HG02870 (cell line): ENCODE results near the gene USP54.
"Not testable (repeated sequence)": the region's sequence is repeated elsewhere in the genome, so short reads cannot be mapped to it uniquely, and the experiment has no call there.

Experiments used
- ATAC-seq: cut with Tn5 transposase; IDR thresholded peaks from one replicate; pipeline ENCODE4 v1.9.1; 2021; ENCODE audit warnings: mild to moderate bottlenecking, moderate library complexity; ENCODE audit not compliant: unreplicated experiment

The USP54 gene

DNA sequence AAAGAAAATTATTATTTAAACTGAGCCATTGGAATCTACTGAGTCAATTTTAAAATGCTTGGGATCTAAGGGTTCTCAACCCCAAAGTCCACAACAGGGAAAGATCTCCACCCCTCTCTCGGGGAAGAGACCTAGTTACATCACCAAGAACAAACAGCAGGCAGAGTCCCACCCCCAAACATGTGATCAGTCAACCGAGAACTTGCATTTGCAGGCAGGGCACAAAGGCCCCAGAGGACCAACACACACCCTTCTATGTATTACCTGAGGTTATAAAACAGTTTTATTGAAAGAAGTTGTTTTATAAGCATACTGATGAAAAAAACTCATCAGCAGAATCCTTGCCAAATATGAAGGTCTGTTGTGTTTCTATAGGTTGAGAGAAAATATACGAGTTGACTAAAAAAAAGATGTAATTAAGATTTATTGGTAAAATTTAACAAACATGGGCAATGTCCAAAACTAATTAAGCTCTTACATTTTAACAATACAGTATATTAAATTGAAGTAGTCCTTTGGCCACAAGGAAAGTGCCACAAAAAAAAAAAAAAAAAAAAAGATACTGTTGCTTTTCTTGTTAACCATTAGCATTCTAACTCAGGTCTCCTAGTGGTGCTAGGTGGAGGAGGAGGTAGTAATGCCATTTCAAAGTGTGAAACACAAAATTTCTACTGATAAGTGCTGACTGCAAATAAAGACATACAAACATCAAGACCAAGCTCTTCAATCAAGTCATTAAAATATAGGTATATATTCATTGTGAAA, 975 bp upstream of the USP54 start:
- ATAC-seq, result no peak

DNA sequence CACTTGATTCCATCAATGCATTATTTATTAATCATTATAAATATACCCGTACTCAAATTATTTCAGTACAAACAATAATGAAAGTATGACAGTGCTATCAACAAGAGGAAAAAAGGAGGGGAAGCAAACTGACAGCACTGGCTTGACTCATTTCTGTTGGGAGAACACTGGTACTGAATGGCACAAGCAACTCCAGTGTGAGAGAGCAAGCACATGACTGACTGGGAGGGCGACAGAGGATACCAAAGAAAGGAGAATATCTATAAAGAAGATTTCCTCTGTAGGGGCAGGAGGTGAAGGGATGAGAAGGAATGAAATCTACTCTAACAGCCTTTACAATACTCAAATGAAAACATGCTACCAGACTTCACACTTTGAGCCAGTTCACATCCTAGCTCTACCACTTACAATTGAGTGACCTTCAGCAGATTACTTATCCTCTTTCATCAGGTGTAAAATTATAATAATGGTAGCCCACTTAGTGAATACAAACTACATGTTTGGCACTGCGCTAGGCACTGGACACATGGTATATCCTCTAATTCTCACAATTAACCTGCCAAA, 1.5 kb downstream of the USP54 start:
- no peak for ATAC-seq

DNA sequence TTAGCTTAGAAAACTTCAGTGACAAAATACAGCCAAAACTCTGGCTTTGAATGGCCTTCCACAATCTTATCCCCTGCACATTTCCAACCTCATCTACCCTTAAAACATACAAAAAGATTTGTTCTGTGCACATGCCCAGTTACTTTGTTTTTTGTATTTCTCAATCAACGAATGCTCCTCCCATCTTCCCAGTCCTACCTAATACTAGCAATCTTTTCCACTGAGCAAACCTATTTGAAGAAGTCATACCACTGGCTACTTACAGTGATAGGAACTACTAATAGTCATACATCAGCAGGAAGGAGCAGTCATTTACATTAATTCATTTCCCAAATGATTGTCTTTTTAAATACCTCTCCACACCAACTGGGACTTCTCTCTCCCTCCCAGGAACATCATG, 2.5 kb downstream of the USP54 start:
- no peak for ATAC-seq

DNA sequence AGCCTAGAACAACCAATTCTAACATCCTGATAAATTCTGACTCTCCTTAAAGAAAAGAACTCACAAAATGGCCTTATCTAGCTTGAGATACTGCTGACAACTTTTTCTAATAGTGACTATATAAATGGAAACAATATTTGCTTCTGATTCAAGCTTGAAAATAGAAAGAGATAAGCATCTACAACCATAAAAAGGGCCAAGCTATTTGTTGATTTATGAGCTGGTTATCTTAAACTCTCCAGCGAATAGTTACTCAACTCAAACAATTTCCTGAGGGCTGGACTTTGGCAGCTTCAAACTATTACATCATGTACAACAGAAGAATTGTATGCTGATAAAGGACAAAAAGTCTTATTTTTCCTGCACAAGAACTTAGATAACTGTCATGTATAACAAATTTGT, 4.6 kb downstream of the USP54 start:
- no peak for ATAC-seq

DNA sequence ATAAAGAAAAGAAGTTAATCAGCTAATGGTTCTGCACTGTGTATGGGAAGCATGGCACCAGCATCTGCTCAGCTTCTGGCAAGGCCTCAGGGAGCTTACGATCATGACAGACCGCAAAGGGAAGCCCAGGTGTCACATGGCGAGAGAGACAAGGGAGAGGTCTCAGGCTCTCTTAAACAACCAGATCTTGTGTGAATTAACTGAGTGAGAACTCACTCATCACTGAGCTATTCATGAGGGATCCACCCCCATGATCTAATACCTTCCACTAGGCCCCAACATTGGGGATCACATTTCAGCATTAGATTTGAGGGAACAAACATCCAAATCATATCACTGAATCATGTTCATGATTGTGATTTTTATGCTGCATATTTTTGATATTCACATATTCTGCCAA, 5.8 kb downstream of the USP54 start:
- no peak for ATAC-seq

DNA sequence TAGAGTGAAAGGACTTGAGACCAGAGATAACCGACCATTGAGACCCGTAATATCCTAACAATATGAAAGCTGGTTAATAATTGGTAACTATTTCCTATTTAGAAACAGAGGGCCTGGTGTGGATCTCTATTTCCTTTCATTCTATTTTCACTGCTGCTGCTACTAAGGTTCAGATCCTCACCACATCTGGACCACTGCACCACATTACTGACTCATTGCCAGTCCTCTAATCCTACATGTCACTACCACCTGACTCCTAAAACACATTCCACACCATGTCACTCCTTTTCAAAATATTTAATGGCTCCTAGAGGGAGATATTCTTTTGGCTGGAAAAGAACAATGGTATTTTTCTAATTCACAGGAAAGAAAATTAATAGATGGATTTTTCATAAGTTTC, 6.4 kb downstream of the USP54 start:
- ATAC-seq, result no peak

DNA sequence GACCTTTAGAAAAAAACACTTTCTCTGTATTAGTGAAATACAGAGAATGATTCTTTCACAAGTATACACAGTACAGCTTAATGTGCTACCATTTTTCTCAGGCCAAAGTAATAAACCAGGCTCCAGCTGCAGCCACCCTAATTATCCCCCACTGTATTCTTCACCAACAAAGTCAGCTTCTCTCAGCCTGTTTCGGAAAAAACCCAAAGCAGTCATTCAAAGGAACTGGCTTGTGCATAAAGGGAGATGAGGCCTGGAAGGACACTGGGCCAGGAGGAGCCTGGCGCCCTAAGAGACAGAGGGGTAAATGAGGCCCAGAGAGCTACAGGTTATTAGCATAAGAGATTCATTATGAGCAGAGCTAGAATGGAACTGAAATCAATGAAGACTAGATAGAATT, 9.2 kb downstream of the USP54 start:
- no peak for ATAC-seq

DNA sequence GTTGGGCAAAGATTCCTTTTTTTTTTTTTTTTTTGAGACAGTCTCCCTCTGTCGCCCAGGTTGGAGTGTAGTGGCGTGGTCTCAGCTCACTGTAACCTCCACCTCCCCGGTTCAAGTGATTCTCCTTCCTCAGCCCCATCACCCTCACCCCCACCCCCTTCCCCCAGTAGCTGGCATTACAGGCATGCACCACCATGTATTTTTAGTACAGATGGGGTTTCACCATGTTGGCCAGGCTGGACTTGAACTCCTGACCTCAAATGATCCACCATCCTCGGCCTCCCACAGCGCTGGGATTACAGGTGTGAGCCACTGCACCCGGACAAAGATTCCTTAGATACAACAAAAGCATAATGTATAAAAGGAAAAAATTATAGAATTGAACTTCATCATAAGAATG, 12.2 kb downstream of the USP54 start:
- ATAC-seq, result not testable (repeated sequence)

DNA sequence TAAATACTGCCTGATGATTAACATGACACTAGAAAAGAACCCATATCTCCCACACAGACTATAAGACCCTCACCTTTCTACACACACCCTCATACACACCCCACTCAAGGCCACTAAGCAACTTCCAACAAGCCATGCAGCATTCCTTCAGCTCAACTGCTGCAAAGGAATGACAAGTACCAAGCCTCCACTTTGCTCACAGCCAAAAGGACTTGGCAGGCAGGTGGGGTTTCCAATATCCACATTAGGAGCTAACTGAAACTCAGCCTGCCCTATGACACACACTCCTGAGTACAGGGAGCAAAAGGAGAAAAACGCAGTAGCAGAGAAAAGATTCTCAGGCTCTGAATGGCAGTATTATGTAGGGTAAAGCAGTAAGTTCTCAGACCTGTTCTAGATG, 13.4 kb downstream of the USP54 start:
- ATAC-seq, result no peak

DNA sequence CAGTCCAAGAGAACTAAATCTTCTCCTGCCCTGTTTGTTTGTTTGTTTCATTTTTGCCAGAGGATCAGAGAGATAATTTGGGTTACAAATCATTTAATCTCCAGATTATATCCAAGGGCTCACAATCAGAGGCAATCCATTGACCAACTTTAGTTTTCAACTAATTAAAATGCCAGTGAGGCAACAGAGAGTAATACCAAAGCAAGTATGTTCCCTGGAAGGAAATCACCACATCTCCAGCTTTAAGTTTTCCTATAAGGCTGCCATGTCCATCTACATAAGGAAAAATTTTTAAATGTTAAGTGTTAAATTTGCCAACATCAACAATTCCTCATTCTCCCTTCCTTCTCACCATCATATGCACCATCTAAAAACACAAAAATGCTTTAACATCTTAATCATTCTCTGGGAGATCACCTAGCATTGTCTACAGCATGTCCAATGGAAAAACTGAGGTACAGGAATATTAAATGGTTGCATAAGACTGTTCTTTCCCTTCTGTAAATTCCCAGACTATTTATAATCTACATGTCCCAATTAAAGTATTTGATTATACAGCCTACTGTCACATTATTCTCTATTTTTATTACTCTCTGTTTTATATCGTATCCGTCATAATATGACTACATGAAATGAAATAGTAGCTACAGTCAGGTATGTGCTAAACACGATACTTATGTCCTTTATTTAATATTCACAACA, 14.1 kb downstream of the USP54 start:
- ATAC-seq, result no peak

DNA sequence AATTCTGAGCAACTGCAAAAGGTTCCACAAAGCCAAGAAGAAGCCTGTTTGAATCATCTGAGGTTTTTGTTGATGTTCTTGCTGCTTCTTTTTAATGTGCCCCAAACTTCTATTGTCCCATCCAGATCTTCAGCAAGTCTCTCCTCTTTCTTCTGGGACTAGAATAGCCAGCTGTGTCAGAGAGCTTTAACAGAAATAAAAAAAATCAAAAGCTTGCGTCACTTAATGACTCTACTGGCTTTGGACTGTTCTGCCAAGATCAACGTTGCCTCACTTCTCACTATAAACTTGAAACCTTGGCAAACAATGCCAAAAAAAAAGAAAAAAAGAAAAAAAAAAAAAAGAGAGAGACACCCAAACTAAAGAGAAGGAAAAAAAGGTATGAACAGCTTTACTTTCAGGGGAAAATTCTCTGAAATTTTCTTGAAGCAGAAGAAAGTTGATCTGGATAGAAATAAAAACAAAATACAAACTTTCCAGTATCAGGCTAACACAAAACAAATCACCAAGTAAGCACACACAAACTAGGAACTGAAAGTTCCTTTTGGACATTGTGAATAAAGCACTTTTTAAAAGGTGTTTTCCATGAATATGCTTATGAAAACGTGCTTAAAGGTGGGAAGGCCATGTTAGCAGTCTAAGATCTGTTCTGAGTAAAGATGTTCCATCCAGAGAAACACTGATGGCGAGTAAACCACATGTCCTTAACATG, 14.8 kb downstream of the USP54 start:
- no peak for ATAC-seq

DNA sequence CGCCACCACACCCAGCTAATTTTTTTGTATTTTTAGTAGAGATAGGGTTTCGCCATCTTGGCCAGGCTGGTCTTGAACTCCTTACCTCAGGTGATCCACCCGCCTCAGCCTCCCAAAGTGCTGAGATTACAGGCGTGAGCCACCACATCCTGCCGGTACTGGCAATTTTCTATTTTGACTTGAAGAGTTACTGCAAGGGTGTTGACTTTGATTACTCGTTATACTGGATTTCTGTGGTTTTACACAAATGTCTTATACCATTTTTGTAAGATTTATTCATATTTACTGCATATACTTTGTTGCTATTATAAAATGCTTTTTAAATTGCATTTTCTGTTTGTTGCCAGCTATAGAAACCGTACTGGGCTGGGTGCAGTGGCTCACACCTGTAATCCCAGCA, 24.1 kb downstream of the USP54 start:
- not testable (repeated sequence) for ATAC-seq

DNA sequence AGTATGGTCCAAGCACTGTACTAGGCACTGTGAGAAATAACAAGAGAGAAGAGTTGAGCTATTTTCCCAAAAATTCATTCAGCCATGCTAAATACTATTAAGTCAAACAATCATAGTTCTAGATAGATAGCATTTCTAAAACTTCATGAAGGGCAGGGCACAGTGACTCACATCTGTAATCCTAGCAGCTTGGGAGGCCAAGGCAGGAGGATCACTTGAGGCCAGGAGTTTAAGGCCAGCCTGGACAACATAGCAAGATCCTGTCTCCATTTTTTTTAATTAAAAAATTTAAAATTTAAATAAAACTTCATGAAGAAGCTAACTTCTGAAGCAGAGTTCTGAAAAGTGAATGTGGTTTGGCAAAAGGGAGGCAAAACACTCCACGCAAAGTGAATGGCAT, 29.9 kb downstream of the USP54 start:
- no peak for ATAC-seq

DNA sequence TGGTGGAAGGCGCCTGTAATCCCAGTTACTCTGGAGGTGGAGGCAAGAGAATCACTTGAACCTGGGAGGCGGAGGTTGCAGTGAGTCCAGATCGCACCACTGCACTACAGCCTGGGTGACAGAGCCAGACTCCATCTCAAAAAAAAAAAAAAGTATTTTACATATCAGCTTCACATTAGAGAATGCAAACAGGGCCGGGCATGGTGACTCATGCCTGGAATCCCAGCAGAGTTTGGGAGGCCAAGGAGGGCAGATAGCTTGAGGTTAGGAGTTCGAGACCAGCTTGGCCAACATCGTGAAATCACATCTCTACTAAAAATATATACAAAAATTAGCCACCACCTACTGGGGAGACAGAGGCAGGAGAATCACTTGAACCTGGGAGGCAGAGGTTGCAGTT, 31.6 kb downstream of the USP54 start:
- no peak for ATAC-seq

DNA sequence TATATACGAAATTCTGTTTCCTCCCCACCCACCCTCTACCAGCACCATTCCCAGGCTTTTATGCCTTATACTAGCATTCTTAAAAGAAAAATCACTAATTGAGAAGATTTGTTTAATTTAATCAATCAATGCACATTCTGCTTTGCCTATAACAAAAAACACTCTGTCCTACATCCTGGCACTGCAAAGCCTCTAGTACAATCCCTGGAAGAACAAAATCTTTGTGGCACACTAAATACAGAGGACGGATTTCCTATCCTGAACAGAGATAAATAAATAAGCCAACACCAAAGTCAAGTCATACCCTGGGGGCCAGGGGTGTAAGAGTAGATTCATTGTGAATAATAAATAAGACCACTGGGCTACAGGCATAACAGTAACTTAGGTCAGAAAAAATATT, 34.3 kb downstream of the USP54 start:
- ATAC-seq, result no peak

DNA sequence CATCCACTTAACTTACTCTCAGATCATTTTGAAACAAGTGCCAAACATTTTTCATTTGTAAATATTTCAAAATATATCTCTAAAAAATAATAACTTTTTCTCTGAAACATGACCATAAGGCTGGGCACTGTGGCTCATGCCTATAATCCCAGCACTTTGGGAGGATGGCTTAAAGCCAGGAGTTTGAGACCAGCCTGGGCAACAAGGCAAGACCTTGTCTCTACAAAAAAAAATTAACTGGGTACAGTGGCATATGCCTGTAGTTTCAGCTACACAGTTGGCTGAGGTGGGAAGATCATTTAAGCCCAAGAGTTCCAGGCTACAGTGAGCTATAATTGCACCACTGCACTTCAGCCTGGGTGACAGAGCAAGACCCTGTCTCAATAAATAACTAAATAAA, 36.4 kb downstream of the USP54 start:
- no peak for ATAC-seq

DNA sequence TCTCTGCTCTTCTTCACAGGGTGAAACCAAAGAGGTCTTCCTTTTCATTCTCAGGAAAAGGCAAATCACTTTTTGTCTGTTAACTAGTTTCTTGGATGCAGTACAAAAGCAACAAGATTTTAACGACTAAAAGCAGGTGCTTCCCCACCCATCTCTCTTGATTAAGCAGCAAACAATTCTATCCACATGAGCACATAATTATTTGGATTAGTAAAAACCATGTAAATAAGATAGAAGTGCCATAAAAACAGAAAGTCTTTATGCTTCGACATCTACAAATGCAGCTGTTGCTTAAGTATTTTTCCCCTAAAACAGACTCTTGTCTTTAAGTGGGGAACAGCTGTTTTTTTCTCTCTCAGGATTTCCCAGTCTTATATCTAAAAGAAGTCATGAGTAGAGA, 37.4 kb downstream of the USP54 start:
- ATAC-seq, result no peak

DNA sequence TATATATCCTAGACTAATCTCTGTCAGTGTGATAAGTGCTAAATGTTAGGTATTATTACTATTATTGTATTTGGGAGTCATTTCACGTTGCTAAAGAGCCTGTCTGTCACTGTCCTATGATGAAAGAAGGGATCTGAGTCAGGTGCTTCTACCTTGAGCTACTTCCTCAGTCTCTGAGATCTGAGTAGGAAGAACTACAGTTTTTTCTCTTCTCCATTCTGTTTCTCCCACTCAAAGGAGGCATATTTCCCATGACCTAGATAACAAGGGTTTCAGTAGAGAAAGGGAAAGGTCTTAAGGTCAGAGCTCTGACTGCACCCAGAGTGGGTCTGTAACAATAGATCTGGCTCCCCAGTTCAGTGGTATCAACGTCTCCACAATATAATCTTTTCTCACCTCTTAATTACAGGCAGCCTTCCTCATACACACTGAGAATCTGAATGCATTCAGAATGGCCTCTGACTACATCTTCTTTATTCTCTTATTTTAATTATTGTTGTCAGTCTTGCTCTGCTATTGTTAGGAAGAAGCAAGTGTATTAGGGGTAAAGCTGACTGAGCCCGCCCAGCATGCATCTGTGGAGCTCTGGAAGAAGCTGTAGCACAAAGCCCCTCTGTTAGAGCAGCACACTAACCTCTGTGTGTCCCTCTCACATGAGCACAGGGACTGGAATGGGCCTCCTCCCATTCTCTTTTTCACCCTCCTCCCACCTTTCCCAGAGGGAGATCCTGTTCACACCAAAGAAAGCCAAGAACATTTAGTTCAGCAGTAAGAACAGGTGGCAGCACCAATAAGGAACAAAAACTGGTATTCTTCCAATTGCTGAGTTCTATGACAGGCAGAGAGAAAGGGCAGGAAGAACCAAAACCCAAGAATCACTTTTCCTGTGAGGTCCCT, 38.1 kb downstream of the USP54 start:
- ATAC-seq, result no peak

DNA sequence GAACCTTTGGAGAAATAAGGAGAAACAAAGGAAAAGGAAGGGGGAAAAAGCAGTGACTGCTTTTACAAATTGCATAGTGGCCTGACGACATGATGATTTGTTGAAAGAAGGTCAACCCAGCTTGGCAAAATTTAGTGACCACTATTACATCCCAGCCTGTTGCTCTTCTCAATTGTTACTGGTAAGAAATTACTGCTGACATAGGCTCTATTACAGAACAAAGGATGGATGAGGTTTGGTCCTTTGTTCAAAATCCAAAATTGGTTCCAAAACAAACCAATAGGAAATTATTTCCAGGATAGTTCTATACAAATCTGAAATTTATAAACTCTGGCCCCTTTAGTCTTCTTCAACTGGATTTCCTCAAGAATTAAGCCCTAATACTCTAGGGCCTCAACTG, 39.6 kb downstream of the USP54 start:
- no peak for ATAC-seq

DNA sequence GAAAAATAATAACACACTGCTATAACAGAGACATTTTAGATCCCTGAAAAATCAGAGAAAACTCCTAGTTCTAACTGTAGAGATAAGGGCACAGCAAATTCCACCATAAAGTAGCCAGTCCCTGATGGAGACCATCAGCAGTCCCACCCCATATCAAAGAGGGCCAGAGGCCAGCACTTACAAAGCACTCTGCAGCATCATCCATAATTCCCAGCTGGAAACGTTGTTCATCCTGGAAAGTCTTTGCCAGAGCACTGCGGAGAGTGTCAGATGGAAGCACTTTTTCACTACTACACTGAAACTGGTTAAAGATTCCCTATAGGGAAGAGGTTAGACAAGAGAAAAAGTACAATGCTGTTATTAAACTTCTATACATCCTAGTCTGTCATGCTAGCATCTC, 45.8 kb downstream of the USP54 start:
- ATAC-seq, result no peak

DNA sequence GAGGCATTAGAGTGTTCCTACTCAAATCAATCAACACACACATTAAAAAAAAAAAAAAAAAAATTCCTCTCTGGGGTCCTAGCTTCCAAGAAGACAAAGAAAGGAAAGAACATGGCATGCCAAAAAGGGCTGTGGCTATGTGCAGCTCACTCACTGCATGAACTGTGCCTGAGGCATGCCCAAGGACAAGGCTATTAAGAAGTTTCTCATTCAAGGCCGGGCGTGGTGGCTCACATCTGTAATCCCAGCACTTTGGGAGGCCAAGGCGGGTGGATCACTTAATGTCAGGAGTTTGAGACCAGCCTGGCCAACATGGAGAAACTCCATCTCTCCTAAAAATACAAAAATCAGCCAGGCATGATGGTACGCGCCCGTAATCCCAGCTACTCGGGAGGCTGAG, 53.4 kb downstream of the USP54 start:
- ATAC-seq, result no peak
